Midbrain (tissue), 1 donor: Measurements from ENCODE around the gene PRUNE2.

Source experiments
- DNase-seq: peaks from one replicate; lab custom pipeline; 2025; lab: John Stamatoyannopoulos, UW

Gene PRUNE2

DNA sequence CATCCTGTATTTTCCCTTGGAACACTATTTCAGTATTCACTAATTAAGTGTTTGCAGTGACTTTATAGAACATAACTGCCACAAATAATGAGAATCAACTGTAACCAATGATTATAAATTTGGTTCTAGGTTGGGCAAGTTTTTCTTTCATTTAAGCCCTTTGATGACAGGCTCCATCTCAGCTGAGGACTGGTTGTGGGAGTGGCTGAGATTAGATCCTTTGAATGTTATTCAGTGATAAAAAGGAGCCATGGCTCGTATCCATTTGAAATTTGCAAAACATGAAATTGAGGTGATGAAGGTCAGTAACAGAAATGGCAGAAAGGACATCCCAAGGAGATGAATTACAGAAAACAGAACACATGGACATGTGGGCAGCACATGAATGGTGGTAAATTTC is 279.8 kb downstream of the PRUNE2 start:
- no peak for DNase-seq

DNA sequence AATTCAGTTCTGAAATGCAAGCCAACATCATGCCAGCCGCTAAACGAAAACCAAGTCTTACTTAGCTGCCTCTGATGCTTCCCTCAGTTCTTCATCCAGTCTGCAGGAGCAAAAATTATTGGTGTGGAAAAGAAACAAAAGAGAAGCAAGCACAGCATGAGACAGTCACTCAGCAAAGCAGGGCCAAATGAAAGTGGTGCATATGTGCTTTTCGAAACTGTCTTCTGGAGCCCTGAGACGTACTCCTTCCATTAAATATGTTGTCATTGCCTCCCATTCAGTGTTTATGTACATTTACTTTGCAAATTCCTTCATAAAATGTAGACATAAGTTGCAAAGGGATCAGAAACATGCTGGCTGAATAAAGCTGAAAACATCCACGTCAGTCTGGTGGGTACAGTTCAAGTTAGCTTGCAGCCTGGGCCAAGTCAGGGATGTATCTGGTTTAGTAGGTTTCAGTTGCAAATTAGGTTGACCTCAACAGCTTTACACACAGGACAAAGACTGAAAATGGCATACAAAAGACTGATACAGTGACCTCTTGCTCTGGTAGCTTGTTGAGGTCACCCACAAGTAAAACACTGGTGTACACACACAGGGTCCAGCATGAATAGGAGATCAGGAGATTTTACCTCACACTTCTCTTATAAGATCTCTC is 281.4 kb downstream of the PRUNE2 start:
- DNase-seq: no peak

DNA sequence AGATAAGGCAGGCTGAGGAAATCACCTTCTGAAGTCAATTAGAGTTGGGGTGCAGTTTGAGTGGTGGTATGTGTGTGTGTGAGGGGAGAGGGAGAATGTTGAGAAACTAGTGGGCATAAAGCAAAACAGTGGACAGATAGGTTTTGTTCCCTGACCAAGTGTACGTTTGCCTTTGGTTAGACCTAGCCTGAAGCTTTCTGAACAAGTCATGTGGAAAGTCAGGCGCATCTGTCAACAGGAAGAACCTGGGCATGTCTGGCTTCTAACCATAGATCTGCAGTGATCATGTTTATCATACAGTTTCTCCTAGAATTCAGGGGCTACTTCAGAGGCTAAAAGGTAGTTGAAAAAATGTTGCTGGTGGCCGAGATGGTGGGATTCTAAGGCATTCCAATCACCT is 284.9 kb downstream of the PRUNE2 start:
- no peak for DNase-seq

DNA sequence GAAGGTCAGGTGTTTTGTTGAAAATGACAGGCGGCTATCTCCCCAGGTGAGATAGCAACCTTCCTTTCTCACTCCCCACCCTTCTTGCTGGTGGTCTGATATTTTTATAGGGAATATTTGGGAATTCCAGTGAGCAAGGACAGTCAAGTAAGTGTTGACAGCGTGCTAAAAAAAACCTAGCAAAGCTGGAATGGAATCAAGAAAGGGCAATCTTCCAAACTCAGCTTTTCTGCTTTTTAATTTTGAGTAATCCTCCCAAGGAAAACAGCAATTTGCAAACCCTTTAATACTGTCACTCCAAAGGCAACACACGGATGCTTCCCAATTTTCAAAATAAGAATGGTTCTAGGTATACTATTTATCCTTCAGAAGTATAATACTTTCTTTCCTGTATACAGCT is 285.3 kb downstream of the PRUNE2 start:
- no peak for DNase-seq

DNA sequence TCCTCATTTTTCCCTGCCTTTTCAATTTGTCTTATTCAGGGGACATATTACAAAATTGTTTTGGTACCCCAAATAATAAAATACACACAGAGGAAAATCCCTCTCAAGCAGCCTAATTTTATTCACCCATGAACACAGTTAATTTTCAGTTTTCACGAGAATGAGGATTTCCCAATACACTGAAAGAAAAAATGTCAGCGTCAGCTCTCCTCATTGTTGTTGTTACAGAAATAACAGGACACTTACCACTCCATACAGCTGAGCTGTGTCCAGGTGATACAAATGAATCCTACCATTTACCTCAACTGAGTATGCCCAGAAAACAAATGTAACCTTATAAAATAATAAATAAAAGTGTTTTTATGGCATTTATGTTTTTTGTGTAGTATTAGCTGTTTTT is 286.3 kb downstream of the PRUNE2 start:
- DNase-seq: no peak

DNA sequence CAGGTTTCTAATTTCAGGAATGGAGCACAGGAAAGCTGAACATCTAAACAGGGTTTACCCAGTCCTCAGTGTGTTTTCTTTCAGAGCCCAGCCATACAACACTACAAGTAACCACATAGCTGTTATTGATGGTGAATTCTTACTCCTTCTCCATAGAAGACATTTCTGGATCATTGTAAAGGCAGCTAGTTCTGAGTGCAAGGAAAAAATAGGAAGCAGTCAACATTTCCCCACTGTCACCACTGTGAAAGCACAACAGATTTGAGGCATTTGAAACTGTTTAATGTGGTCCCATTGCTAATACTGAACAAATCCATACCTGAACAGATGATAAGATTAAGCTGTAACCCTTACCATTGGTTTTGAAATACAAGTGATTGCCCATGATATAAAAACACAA is 286.7 kb downstream of the PRUNE2 start:
- DNase-seq: no peak

DNA sequence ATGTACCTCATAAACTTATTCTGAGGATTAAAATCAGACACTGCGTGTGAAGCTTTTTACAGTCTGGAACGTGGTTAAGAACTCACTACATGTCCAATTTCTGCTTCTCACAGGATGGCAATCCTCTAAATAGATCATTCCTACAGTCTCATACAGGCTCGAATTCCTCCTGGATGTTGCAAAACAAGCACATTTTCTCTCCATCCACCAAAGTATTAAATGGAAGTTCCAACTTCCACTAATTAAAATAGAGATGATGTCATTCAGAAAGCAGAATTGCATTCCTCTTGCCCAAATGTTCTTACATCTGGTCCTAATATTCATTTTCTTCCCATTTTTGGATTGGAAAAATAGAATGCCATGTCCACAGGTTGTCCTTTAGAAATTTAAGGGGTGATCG is 287.2 kb downstream of the PRUNE2 start:
- DNase-seq: no peak

DNA sequence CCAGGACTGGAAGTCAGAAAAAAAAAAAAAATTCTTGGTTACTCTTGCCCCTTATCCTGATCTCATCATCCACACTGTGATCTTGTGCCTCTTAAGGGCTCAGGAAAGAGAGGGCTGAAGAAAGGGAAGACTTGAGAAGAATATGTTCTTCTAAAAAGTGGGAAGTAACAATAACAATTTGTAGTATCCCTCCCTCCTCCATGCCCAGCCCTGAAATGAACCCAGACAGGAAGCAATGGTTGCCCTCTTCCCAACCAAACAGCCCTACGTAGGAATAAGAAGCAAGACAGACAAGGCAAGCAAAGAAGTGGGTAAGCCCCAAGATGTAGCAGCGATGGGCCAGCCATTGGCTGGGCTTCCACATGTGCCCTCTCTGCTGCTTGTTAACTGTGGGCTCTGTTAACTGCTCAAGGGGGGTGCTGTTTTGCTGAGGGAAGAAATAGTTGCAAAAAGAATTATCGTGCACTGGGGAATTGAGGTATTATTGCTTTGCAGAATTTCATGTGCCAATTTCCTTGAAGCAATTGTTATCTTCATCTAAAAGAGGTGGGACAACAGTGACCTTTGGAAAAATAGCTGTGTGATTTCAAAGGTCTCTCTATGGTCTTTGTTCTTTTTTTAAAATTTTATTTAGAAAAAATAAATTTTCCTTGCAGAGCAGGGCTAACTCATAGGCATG is 288.3 kb downstream of the PRUNE2 start:
- no peak for DNase-seq

DNA sequence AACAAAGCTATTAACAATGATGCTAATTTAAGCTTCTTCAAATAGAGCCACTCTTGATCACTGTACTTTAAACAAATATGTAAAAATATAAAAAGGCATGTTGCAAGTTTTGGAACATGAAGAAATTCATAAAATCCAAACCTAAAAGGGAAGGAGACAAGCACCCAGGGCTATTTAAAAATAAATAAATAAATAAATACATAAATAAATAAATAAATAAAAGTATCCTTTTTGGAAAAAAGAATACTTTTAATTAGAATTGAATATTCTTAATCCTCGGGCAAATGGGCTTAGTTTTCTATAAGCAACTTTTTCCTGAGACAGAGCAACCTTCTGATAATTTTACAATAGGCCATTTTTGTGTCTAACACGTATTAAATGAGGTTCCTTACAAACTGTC is 289.1 kb downstream of the PRUNE2 start:
- DNase-seq: no peak

DNA sequence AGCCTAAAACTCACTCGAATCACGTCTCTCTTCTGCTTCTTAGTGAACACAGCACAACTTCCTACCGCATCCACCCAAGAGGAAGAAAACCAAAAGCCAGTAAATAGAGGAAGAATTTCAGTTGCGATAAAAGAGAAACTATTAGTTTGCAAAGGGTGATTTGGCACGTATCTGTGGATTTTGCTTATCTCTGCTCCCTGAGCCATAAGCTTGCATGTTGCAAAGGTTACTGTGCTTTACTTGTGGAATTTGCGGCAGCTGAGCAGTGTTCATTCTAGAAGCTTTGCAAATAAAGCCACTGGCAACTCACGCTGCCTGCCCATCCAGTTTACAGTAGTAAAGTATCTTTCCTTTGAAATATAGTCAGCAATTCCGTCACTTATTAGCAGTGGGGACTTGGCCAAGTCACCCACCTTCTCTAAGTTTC is 290.7 kb downstream of the PRUNE2 start:
- DNase-seq: no peak

DNA sequence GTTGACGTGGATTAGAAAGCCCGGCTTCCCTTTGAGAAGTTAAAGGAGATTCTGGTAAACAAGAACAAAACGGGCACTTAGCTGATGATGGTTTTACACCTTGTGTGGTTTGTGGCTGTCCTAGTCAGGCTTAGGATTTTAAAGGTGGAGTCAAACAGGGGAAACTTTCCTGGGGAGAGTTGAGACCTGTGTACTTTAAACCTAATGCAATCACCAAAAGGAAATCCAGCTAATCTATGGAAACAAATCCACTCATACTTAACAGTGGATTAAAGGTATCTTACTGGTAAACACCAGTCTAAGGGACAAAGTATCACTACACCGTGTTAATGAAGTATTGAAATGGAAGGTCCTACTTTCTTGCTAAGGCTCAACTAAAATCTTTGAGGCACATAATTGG is 291.9 kb downstream of the PRUNE2 start:
- no peak for DNase-seq

DNA sequence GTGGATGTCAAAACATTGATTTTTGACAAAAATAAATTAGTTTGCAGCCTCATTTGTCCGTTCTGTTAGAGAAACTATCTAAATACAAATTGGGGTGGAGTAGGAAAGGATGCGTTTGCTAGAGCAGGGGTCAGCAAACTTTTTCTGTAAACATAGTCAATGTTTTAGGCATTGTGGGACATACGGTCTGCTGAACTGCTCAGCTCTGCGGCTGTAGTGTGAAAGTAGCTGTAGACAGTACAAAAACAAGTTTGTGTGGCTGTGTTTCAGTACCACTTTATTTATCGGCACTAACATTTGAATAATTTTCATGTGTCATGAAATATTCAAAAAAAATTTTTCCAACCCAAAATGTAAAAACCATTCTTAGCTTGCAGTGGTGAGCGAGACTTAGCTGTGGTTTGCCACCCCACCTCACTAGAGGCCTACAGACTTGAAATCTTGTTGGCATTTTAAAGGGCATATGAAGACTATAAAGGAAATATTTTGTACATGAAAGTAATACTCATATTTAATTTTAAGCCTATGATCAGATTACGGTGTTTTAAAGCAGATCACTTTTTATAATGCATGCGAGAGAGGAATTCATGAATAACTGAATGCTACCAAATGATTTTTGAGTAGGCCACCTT is 292.6 kb downstream of the PRUNE2 start:
- no peak for DNase-seq

- no peak for DNase-seq
Measured at GRCh38 chr9:76610011-76610352, 295.9 kb downstream of the PRUNE2 start.

DNA sequence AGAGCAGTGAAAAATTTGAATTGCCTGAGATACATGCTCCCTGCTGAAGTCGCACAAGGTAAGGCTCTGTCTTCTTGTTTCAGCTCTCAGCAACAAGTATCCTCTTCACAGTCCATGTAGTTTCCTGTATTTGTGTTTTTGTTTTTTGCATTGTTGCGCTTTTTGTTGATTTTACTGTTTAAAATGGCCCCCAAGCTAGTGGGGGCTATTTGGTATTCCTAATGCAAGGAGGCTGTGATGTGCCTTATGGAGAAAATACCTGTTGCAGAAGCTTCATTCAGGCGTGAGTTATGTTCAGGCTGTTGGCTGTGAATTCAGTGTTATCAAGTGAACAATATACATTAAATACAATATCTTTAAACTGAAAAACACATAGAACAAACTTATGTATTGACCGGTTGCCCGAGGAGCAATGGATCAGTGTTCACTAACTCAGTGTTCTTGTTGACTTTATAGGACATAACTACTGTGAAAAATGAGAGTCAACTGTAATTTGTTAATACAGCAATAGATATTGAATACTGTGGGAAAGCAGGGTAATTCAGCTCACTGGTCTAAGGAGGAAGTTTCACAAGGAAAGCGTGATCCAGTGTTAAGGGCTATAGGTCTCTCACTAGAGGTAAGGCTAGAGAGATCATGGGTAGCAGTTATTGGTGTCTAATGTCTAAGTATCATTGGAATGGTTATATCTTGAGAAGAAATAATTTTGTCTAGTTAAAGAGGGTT is 296.5 kb downstream of the PRUNE2 start:
- DNase-seq: no peak

DNA sequence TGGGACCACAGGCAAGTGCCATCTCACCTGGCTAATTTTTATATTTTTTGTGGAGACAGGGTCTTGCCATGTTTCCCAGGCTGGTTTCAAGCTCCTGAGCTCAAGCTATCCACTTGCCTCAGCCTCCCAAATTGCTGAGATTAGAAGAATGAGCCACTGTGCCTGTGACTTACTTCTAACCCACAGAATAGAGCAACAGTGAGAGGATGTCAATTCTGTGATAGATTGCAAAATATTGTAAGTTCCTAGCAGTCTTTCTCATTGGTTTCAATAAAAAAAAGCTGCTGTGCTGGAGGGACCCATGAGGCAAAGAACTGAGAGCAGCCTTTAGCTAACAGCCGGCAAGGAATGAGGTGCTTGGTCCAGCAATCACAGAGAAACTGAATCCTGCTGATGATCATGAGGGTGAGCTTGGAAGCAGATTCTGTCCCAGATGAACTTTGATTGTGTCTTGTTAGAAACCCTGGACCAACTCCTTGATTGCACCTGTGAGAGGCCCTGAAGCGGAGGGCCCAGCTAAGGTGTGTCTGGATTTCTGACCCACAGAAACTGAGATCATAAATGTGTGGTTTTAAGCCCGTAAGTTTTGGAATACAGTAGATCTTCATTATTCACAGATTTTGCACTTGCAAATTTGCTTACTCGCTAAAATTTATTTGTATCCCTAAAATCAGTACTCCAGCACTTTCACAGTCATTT is 297.2 kb downstream of the PRUNE2 start:
- DNase-seq: no peak

DNA sequence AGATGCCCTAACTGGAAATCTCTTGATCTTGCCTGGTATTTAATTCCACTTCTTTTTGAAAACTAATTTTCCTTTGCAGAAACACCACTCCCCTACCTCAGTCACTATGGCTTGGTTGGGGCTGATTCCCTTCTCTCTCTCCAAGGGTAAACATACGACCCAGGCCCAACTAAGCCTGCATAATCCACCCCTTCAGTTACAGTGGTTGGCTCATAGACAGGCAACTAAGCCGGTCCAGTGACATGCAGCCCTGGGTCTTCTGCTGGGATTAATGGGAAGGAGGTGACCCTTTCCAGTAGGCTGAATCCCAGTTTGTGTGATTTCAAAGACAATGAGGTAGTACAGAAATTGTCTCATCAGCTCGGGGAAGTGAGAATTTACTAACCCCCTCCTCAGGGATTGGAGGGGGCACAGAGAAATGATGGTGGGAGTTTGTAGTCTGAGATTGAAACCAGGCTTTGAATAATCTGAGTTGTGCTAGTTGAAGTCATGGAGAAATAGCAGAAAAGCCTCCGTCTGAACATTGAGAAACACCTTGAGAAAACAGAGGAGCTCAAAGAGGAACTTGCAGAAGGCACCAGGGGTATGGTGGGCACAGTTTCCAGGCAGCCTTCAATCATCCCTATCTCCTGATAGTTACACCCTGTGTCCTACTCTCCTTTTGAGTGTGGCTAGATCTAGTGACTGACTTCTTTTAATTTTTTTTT is 298.0 kb downstream of the PRUNE2 start:
- no peak for DNase-seq

GRCh38 chr9:76605321-76605900 is 300.5 kb downstream of the PRUNE2 start:
- DNase-seq: no peak

DNA sequence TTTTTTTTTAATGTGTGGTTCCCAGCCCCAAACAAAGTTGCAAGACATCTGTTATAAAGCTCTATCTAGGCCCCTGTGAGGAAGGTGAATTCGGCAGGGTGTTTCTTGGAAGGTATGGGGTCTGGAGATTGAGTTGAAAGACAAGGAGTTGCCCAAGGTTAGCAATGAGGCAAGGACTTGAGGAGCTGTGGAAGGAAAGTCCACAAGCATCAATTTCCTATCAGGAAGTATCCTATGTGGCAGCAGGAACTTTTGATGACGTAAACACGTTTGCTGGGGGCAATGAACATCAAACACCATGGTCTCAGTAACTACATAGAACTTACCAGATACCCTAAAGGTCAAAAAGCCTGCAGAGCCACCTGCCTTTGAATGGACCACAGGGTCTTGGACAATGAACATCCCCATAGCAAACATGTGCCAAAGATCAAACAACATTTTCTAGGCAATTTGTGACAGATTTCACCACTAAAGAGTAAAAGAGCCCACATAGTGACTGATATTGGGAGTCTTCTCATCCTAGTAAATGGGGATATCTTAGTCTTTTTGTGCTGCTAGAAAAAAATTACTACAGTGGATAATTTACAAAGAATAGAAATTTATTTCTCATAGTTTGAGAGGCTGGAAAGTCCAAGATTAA is 301.9 kb downstream of the PRUNE2 start:
- no peak for DNase-seq

- no peak for DNase-seq
Measured at GRCh38 chr9:76603448-76603895, 302.4 kb downstream of the PRUNE2 start.

GRCh38 chr9:76602199-76602598 is 303.7 kb downstream of the PRUNE2 start:
- DNase-seq: no peak
